ENCODE results near the gene SLC9A3.
A peak's percentile ranks its signal among the peaks of the same experiment; 100 is the strongest.

SLC9A3 gene

GRCh38 chr5:518721-519120, 5.5 kb downstream of the SLC9A3 start (continued):
- TF ChIP-seq ZBTB20 (tag by site-specific recombination; IDR thresholded peaks at IDR 0.05) (no peak), ZNF138 (tag by site-specific recombination; IDR thresholded peaks at IDR 0.05; ENCODE audit: borderline replicate concordance) (no peak), HIC1 (tag by site-specific recombination; IDR thresholded peaks at IDR 0.05) (no peak), CTCF (tag by site-specific recombination; IDR thresholded peaks at IDR 0.05) (no peak), ZNF10 (tag by site-specific recombination; IDR thresholded peaks at IDR 0.05) (no peak), ZNF521 (tag by site-specific recombination; IDR thresholded peaks at IDR 0.05) (no peak), ZNF394 (tag by site-specific recombination; IDR thresholded peaks at IDR 0.05; ENCODE audit: borderline replicate concordance) (no peak), PATZ1 (tag by site-specific recombination; IDR thresholded peaks at IDR 0.05) (0 out of 2 replicates have a peak, but pooled peaks have one; percentile 13), ZNF362 (tag by site-specific recombination; IDR thresholded peaks at IDR 0.05) (no peak), ZFP37 (tag by site-specific recombination; IDR thresholded peaks at IDR 0.05) (no peak), ZNF398 (tag by site-specific recombination; IDR thresholded peaks at IDR 0.05) (peak; percentile 54), OSR2 (tag by site-specific recombination; IDR thresholded peaks at IDR 0.05) (no peak), BCL11B (tag by site-specific recombination; IDR thresholded peaks at IDR 0.05; ENCODE audit: low read depth) (no peak), ZNF148 (tag by site-specific recombination; IDR thresholded peaks at IDR 0.05; ENCODE audit: borderline replicate concordance) (no peak), PRDM10 (tag by site-specific recombination; IDR thresholded peaks at IDR 0.05) (0 out of 2 replicates have a peak, but pooled peaks have one; percentile 18), ZNF404 (tag by site-specific recombination; IDR thresholded peaks at IDR 0.05) (no peak), ZFHX2 (tag by site-specific recombination; conservative IDR thresholded peaks at IDR 0.05) (peak; percentile 56), ZNF658 (tag by site-specific recombination; IDR thresholded peaks at IDR 0.05) (no peak), IKZF3 (tag by site-specific recombination; IDR thresholded peaks at IDR 0.05) (no peak)
